KMS-11 (cell line): ENCODE data around the gene CSRP1.

Experiments
- H2AFZ ChIP-seq: fragments of 200-600 bp; sonication (generic); 2 replicates; pipeline ENCODE4 v1.6.1; 2016; ENCODE audit warnings: antibody characterized with exemption, mixed run types, low read depth
- H3K27ac ChIP-seq: fragments of 200-600 bp; sonication (generic); 2 replicates; pipeline ENCODE4 v1.6.1; 2016; ENCODE audit warnings: mild to moderate bottlenecking, mixed run types
- H3K27me3 ChIP-seq: fragments of 200-600 bp; sonication (generic); 2 replicates; pipeline ENCODE4 v1.6.1; 2017; ENCODE audit warnings: mild to moderate bottlenecking, low read depth, mixed run types, moderate library complexity; ENCODE audit not compliant: insufficient read depth
- H3K36me3 ChIP-seq: fragments of 200-600 bp; sonication (generic); 2 replicates; pipeline ENCODE4 v1.6.1; 2017; ENCODE audit warnings: mild to moderate bottlenecking, mixed run types; ENCODE audit not compliant: insufficient read depth
- H3K4me1 ChIP-seq: fragments of 200-600 bp; sonication (generic); 2 replicates; pipeline ENCODE4 v1.6.1; 2016; ENCODE audit warnings: mild to moderate bottlenecking, low read depth, mixed run types; ENCODE audit not compliant: poor library complexity, severe bottlenecking
- H3K4me2 ChIP-seq: fragments of 200-600 bp; sonication (generic); 2 replicates; pipeline ENCODE4 v1.7.0; 2016; ENCODE audit warnings: mild to moderate bottlenecking, mixed run types
- H3K4me3 ChIP-seq: fragments of 200-600 bp; sonication (generic); IDR thresholded peaks from 2 replicates; pipeline ENCODE4 v1.6.1; 2017; ENCODE audit warnings: low read depth, low read length, mixed read lengths; ENCODE audit not compliant: insufficient read depth
- H3K79me2 ChIP-seq: fragments of 200-600 bp; sonication (generic); 2 replicates; pipeline ENCODE4 v1.6.1; 2016; ENCODE audit warnings: low read depth, mixed run types; ENCODE audit not compliant: insufficient read depth
- H3K9ac ChIP-seq: fragments of 200-600 bp; sonication (generic); 2 replicates; pipeline ENCODE4 v1.6.1; 2016; ENCODE audit warnings: mild to moderate bottlenecking, mixed run types
- H4K20me1 ChIP-seq: fragments of 200-600 bp; sonication (generic); 2 replicates; pipeline ENCODE4 v1.6.1; 2016; ENCODE audit warnings: mild to moderate bottlenecking, mixed run types; ENCODE audit not compliant: insufficient read depth
- TF ChIP-seq, protein P1 (sequence below): fragments of 200-600 bp; sonication (generic); conservative IDR thresholded peaks from 2 replicates; pipeline ENCODE4 v1.6.1; 2017; ENCODE audit warnings: low read depth, mild to moderate bottlenecking, antibody characterized with exemption, low read length, moderate library complexity, mixed read lengths

The CSRP1 gene

DNA sequence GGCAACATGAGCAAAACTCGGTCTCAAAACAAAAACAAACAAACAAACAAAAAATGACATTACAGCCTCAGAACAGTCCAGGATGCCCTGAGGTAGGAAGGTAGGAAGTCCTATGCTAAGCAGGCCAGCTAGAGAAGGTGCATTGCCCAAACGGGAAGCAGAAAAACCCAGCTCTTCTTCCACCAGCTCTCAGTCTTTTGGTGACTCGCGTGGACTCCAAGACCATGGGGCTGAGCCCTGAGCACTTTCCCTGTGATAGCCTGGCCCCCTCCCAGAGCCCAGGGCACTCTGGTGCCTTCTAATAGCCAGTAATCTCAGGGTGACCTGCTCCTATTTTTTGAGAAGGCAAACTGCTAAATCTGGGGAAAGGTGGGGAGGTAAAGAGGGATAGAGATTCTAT lies 54.1 kb downstream of the CSRP1 start:
- Histone ChIP-seq H3K9ac (no peak overlapping the region), H3K4me3 (no peak overlapping the region), H4K20me1 (no peaks in the 10 kb centered on the region), H3K79me2 (no peaks in the 10 kb centered on the region), H3K4me2 (no peak overlapping the region), H3K36me3 (no peaks in the 10 kb centered on the region), H2AFZ (no peak overlapping the region), H3K27me3 (no peaks in the 10 kb centered on the region), H3K4me1 (peaks cover 32% of the 10 kb centered on the region), H3K27ac (no peak overlapping the region)
- TF ChIP-seq, protein P1, sequence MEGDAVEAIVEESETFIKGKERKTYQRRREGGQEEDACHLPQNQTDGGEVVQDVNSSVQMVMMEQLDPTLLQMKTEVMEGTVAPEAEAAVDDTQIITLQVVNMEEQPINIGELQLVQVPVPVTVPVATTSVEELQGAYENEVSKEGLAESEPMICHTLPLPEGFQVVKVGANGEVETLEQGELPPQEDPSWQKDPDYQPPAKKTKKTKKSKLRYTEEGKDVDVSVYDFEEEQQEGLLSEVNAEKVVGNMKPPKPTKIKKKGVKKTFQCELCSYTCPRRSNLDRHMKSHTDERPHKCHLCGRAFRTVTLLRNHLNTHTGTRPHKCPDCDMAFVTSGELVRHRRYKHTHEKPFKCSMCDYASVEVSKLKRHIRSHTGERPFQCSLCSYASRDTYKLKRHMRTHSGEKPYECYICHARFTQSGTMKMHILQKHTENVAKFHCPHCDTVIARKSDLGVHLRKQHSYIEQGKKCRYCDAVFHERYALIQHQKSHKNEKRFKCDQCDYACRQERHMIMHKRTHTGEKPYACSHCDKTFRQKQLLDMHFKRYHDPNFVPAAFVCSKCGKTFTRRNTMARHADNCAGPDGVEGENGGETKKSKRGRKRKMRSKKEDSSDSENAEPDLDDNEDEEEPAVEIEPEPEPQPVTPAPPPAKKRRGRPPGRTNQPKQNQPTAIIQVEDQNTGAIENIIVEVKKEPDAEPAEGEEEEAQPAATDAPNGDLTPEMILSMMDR: no peak

DNA sequence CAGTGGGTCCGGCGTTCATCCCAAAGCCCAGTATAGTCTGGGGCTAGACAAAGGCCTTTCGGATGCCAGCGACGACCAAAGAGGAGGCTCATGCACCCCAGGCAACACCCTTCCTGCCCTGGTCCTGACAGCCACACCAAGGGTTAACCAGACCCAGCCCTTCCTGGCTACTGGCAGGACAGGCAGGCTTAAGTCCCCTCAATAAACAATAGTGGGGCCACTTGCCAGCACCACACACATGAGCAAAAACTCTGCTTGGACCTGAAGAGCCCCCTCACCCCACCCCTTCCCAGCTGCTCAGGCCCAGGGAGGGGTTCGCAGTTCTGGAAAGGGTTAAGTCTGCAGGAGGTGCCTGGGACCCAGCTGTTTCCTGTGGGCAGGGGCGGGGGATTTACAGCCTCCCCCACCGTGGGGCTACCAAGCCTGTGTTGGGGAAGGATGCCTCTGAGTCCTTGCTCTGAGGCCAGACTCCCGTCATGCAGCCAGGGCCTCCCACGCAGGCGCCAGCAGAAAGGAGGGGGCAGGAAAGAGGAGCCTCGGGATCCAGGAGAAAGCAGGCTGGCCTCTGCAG lies 56.1 kb downstream of the CSRP1 start:
- Histone ChIP-seq H4K20me1 (no peaks in the 10 kb centered on the region), H3K79me2 (no peaks in the 10 kb centered on the region), H3K27ac (no peak overlapping the region), H3K9ac (no peak overlapping the region), H3K27me3 (no peaks in the 10 kb centered on the region), H3K4me1 (peaks cover 20% of the 10 kb centered on the region), H2AFZ (no peak overlapping the region), H3K36me3 (no peaks in the 10 kb centered on the region), H3K4me3 (no peak overlapping the region), H3K4me2 (no peak overlapping the region)
- TF ChIP-seq, protein P1: no peak

DNA sequence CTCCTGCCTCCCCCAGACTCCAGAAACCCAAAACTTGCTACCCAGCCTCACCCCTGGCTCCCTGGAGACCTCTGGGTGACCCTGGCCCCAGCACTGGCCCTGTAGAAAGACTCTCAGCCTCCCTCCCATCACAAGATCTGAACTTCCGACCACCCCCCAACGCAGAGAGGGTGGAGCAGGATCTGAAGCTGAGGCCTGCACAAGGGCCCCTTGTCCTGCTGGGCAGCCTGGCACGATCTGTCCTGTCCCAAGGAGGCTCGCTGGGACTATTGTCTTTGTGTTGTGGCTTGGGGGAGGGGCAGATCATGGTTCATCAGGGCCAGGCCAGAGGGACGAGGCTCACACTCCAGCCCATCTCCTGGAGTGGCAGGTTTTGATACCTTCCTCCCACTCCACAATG lies 57.9 kb downstream of the CSRP1 start:
- peak overlapping the region; percentile 49; the same call in 1 of the 2 replicates for H2AFZ ChIP-seq
- H3K4me3 ChIP-seq: no peak overlapping the region
- no peak overlapping the region for H3K4me2 ChIP-seq
- H4K20me1 ChIP-seq: no peaks in the 10 kb centered on the region
- no peak overlapping the region for H3K27ac ChIP-seq
- H3K27me3 ChIP-seq: no peaks in the 10 kb centered on the region
- H3K36me3 ChIP-seq: no peaks in the 10 kb centered on the region
- TF ChIP-seq, protein P1: no peak
- no peak overlapping the region for H3K9ac ChIP-seq
- no peaks in the 10 kb centered on the region for H3K79me2 ChIP-seq
- peaks cover 15% of the 10 kb centered on the region for H3K4me1 ChIP-seq

DNA sequence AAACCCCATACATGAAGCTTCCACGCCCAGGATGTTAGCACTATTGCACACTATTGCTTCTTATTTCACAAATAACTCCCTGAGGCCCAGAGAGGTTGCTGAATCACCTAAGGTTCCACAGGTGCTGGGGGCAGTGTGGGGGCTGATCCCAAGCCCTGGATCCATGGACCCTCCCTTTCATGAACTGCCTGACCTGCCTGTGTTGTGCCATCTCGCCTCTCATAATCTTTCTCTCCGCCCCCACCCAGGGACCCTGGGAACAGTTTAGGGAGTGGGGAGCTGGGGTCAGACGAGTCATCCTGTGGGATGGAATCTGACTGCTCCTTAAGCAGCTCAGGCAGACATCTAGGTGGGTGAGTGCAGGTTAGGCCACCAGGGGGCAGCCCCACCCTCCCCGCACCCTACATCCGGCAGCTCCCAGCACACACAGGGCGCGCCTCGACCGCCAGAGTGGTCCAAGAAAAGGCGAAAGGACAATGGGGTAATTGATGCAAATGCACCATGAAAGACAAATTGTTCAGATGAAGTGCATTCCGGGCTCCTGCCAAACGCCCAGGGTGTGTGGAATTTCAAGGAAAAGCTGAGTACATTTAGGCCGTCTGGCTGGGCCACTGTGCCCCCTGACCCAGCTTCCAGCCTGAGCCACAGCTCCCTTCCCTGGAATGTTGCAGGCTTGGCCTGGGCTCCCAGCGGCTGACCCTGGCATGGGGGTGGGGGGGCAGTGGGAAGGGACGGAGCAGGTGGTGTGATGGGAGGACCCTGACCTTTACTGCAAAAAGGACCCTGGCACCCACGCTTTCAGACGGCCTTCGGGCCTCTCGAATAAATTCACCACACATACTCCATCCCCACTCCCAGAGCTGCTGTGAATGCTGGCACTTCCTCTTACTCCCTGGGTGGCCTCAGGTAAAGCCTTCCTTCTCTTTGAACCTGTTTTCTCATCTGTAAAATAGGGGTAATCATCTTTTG lies 58.7 kb downstream of the CSRP1 start:
- Histone ChIP-seq H3K4me1 (peaks cover 9% of the 10 kb centered on the region), H3K4me2 (no peak overlapping the region; the same call in 1 of the 2 replicates), H3K27ac (no peak overlapping the region)

More for the DNA sequence above, 58.7 kb downstream of the CSRP1 start:
- no peaks in the 10 kb centered on the region for H4K20me1 ChIP-seq
- H3K27me3 ChIP-seq: no peaks in the 10 kb centered on the region
- TF ChIP-seq, protein P1: peak; percentile 94
- no peaks in the 10 kb centered on the region for H3K36me3 ChIP-seq
- no peak overlapping the region for H3K4me3 ChIP-seq
- H3K79me2 ChIP-seq: no peaks in the 10 kb centered on the region
- H3K9ac ChIP-seq: no peak overlapping the region
- peak overlapping the region; percentile 49 for H2AFZ ChIP-seq
